Measurements from ENCODE around the gene KLRC2.
"Not testable (repeated sequence)": the region's sequence is repeated elsewhere in the genome, so short reads cannot be mapped to it uniquely, and the experiment has no call there.

- not testable (repeated sequence) for TF ChIP-seq CTCF, EP300, POLR2AphosphoS5 (IDR thresholded peaks at IDR 0.05)
Measured at GRCh38 chr12:10441144-10441543, 5.3 kb upstream of the KLRC2 start.
